GM19239 (cell line): ENCODE results near the gene MAB21L3.

Experiments used
- DNase-seq: peaks from one replicate; pipeline ENCODE4 v3.0.0; 2011; ENCODE audit warnings: low spot score; ENCODE audit not compliant: insufficient read length
- FAIRE-seq: peaks from 2 replicates; lab custom pipeline; 2011; peaks lifted over from hg19 to GRCh38; lab: Jason Lieb, UNC

MAB21L3 gene

DNA sequence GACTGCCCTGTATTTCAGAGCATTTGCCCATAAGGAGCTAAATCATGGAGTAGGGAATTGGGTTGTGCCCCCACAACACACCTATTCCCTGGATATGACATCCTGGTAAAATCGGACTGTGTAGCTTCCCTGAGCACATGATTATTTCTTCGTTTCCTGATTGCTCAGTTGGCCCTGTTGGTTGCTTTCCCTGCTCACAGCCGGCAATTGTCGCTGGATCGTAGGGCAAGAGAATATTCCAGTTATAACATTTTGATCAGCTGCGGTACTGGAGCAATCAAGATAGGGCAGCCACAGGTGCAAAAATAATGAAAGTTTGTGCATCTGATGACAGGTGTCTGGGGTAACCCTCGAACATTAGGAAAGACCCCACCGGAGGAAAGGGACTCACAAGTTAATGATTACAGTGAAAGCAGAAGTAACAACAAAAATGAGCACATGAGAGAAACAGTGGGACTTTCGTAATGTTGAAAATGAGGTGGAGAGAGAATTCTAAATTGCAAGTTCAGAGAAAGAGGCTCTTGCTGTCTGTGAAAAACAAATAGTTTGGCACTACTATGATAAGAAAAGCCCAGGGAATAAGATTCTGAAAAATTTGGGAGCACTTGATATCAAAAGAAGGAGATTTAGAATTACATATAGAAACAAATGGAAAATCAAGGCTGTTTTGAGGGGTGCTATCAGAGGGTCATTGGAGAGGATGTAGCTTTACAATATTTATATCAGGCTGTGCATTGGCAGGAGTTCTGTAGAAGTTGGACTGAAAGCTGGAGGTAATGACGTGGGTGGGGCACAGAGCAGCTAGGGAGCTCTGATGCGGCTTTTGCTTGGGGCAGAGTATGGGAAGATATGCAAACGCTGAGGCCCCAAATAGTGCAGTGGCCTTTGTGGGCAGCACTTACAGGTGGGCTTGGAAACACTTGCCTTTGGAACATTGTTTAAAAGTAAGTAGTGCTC is at the start of gene MAB21L3:
MAB21L3 (plus strand) TSS at position 833 of the 957 bp plus-strand sequence. CDS start 1,217 bp downstream, outside the sequence.
- DNase-seq (peak; percentile 29), FAIRE-seq (peak; percentile 71)

DNA sequence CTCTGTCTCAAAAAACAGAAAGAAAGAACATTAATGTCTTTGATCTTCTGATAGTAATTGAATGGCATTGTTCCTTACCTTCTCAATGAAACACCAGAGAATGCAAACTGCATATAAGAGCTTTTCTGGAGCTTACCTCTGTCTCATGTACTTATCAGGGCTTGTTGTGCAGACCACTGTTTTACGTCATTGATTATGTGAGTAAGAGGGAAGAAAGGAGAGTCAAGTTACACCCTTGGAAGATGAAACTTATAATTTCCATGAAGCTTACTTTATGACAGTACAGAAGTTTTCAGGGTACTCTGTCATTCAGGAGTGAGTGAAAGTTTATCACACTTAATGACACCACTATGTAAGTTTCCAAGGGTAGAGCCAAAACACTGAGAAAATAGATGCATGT is 49.0 kb upstream of the MAB21L3 start:
- no peak for DNase-seq
- FAIRE-seq = no peak

DNA sequence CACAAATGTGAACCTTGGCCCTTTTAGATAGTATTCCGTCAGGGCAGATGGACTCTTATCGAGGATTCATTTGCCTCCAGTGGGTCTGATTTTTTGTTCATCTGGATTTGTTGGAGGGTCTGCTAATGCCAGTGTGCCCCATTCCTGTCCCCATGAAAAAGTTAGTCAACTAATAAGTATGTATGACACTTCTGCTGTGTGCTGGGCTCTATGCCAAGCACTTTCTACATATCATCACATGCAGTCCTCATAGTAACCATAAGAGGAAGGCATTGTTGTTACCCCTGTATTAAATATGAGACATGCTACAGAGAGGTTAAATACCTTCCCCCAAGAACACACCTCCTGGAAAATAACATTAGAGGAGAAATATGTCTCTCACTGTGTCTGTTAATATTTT is 46.6 kb upstream of the MAB21L3 start:
- FAIRE-seq = no peak
- DNase-seq = no peak

DNA sequence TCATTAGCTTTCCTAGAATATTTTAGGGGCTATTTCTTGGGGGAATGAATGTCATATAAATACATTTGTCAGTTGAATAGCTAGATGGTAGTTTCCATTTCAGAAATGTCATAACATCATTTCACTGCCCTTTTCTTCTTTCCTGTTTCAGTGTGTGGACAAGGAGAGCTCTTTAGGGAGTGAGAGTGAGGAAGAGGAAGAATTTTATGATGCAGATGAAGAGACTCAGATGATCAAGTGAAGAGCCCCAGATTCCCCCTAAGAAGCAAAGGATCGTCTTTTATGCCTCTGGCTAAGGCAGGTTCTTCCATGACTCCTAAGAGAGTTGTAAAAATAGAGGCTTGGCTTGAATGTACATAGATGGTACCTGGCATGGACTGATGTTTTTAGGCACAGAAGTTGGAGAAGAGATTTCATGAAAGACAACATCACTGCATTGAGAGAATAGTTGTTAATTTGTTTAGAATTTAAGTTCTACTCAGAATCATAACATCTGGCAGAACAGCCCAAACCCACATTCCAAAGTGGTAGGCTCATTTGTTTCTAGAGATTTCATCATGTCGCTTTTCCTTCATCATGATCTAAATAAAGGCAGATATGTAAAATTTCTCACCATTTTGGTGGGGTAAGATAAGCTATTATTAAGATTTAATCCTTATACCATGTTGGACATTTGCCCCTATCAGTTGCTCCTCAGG is 44.2 kb upstream of the MAB21L3 start:
- DNase-seq = no peak
- no peak for FAIRE-seq

DNA sequence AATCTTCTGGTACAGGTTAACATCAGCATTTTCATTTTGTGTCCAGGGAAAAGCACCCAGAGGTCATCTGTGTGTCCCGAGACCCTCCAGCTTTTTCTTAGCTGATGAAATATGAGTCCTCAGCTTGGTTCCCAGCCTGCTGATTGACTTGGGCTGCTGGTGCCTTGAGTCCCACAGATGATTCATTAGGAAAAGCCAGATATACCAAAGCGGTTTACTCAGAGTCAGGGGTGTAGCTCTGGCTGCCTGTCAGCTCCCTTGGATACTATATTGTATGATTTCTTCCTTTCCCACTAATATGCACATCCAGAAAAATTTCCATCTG is 43.7 kb upstream of the MAB21L3 start:
- FAIRE-seq (no peak), DNase-seq (no peak)

DNA sequence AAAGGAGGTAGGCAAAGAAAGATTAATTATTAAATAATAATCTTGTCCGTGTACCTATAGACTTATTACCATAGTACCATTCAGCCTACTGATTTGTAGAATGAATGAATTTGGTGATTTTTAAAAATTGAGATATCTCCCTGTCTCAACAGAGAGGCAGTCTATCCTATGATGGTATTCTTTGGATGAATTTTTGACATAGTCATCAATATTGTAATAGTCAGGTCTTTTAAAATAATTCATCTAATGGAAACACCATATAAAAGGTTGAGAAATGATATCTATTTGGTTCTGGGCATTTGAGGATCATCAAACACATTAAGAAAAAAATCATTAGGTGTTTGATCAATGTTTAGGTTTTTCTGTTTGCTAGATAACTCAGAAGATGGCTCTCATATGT is 35.6 kb upstream of the MAB21L3 start:
- FAIRE-seq (no peak), DNase-seq (no peak)

DNA sequence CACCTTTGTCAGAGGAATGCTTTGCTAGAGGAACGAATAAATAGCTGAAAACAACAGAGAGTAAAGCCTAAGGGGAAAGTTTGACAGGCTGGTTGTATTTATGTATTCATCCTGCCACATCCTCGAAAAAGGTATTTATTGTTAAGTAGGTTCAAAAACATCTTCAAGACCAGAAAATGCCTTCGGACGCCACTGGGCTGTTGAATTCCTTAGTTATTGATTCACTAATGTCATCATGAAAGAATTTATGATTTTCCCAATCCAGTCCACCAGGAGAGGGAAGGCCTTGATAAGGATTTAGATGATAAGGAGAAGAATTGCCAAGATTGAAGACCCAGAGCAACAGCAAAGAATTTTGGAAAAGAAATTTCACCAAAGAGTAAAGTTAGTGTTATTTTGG is 35.2 kb upstream of the MAB21L3 start:
- FAIRE-seq (no peak), DNase-seq (no peak)

DNA sequence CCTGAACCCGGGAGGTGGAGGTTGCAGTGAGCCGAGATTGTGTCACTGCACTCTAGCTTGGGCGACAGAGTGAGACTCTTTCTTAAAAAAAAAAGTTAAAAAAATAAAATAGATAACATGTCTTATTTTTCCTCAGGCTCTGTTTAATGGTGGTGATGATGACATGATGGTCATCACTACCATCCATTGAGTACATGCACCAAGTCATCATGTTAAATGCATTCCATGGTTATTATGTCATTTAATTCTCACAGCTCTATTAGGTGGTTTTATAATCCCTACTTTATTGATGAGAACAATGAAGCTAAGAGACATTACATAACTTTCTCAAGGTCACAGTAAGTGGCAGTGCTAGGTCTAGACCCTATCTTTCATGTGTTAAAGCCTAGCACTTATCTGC is 34.4 kb upstream of the MAB21L3 start:
- DNase-seq = no peak
- FAIRE-seq = no peak

DNA sequence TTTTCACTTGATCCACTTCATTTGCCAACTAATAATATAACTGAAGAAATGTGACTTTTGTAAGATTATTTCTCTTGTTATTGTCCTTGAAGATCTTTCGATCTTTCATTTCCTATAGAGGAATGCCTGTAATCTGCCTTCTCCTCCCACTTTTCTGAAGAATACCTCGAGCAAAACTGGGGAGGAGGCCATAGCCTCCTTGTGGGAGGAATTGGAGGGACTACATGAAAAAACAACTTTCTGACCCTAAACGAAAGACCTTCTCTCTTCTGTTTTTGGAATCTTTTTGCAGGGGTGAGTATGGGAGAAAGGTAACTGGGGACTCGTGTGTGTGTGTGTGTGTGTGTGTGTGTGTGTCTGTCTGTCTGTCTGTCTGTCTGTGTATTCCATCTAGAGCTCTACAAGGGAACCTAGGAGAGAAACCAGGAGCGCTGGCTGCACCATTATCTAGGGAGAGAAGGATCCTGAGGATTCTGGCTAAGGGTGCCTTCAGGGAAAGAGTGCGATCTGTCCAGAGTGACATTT is 32.4 kb upstream of the MAB21L3 start:
- DNase-seq = no peak
- FAIRE-seq = no peak

DNA sequence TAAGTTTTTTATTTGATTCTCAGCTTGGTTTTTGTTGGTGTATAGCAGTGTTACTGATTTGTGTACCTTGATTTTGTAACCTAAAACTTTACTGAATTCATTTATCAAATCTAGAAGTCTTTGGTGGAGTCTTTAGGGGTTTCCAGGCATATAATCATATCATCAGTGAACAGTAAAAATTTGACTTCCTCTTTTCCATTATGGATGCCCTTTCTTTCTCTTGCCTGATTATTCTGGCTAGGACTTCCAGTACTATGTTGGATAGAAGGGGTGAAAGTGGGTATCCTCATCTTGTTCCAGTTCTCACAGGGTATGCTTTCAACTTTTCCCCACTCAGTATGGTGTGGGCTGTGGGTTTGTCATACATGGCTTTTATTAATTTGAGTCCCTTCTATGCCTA is 23.6 kb upstream of the MAB21L3 start:
- no peak for FAIRE-seq
- no peak for DNase-seq

DNA sequence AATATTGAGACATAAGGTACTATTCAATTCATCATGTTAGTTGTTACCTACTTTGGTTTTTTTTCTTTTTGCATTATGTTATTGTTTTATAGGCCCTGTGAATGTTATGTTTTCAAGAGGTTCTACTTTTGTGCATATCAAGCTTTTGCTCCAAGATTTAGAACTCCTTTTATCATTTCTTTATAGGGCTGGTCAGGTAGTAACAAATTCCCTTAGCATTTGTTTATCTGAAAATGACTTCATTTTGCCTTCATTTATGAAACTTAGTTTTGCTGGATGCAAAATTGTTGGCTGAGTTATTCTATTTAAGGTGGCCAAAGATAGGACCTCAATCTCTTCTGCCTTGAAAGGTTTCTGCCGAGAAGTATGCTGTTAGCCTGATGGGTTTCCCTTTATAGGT is 21.3 kb upstream of the MAB21L3 start:
- DNase-seq = no peak
- FAIRE-seq = no peak

DNA sequence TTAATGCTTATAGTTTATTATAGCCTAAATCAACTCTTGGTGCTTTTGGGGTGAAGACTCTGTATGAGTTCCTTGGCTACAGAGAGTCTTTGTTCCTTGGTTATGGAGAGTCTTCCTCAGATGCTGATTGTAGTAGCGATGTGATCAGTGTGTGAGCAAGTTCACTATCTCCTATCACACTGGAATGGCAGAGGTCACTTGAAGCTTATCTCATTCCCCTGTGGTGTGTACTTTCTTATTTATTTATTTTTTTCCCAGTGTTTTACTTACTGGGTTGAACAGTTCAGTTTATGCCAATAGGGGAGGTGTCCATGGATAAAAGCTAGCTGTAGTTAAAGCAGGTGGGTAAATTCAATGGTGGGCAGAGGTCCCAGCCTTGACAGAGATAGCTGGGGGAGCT is 20.1 kb upstream of the MAB21L3 start:
- DNase-seq (no peak), FAIRE-seq (no peak)

DNA sequence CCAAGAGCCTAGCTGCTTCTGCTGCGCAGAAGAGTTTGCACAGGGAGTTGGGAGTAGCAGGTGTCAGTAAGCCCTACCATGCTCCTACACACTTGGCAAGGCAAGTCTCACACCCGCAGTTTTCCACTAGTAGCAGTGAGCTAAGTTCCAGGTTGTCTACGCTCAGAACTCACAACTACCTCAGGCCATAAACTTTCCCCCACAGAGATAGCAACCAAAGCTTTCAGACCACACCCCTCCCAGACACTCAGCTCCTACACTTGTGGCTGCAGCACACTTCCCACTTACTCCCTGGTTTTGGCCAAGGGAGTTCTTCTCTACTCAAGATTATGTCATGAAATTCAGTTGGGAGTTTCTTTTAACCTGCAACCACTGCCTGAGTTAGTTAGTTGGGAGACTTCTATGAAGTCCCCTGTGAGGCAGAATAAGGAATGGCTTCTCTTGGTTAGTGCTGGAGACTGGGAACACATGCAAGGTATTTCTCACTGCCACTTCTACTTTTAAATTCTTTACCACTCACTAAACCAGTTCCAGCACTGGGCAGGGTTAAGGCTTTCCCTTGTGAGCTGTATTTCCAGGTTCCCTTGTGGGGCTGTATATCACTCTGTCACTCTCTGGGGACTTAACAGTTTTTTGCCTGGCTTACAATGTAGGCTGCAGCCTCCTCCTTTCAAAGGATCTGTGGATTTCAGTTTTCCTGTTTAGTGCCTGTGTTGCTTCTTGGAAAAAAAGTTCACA is 18.3 kb upstream of the MAB21L3 start:
- FAIRE-seq (no peak), DNase-seq (no peak)

DNA sequence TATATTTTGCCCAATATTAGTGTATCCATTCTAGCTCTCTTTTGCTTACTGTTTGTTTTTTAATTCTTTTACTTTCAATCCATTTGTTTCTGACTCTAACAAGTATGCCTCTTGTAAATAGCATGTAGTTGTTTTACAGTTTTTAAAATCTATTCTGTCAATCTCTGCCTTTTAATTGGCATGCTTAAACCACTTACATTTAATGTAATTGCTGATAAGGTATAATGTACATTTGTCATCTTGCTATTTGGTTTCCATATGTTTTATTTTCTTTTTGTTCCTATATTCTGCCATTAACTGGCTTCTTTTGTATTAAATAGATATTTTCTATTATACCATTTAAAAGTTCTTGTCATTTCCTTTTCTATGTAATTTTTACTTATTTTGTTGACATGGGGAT is 16.2 kb upstream of the MAB21L3 start:
- no peak for DNase-seq
- no peak for FAIRE-seq

DNA sequence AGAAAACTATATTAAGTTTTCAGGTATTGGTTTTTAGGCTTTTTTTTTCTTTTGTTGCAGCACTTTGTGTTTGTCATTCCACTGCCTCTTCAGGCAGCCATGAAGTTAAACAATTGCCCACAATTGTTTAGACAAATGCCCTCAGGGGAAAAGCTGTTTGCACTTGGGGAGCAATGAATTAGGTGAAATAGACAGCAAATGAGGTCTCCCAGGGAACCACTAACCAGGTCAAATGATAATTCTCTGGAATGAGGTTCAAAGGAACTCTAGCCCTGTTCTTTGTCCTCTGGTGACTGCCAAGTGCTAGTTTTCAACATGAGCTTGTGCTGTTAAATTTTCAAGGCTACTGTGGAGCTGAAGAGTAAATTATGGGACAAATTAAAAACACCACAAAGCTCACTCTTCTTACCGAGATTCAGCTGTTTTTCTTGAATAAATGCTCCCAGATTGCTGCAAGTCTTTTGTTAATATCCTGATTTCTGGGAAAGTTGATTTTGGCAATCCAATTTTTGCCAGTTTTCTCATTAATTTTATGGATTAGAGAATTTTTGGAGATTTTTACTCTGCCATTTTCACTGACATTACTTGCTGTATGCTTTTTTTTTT is 15.1 kb upstream of the MAB21L3 start:
- DNase-seq (no peak), FAIRE-seq (no peak)

DNA sequence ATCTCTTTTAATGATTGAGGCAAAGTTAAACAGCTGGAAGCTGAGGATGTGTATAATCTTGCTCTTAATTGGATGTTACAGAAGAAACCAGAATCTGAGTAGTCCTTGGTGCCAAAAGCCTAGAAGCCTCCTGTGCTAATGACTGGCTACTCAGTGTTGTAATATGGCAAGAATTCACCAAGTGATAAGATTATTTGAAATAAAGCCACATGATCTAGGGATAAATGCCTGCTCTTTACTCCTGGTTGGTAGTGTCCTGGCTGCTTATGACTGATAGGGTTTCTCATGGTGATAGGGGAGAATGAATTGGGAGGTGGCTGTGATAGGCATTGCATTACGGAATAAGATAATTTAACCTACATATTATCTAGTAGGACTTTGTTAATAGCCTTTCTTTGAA is 13.6 kb upstream of the MAB21L3 start:
- FAIRE-seq = no peak

DNA sequence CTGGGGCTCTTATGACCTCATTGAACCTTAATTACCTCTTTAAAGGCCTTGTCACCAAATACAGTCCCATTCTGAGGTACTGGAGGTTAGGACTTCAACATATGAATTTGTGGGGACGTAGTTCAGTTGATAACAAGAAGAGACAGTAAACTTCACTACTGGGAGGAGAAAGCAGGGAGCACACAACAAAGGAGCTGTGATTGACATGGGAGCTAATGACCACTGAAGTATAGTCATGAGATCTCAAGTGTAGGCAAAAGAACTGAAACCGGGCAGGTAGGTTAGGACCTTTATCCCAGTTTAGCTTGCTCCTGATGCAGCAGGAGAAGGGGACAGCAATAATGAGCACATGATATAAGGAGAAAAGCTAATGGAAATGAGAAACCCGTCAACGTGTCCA is 11.8 kb upstream of the MAB21L3 start:
- DNase-seq (no peak), FAIRE-seq (no peak)

More for the DNA sequence above, 13.6 kb upstream of the MAB21L3 start:
- no peak for DNase-seq

DNA sequence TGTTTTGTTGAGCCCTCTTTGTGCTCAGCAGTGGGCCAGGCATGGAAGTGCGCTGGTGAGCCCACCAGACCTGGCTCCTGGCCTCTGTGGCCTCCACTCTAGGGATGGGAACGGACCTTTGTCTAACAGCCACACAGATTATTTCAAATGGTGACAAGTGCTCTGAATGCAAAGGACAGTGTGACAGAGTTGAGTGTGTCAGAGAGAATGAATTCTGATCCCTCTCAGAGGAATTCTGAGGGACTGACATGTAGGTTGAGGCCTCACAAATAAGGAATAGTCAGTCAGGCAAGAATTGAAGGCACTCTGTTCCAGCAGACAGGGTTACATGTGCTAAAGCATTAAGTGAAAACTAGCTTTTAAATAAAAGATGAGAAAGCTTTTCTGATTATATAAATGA is 11.3 kb upstream of the MAB21L3 start:
- DNase-seq = no peak
- FAIRE-seq = no peak

DNA sequence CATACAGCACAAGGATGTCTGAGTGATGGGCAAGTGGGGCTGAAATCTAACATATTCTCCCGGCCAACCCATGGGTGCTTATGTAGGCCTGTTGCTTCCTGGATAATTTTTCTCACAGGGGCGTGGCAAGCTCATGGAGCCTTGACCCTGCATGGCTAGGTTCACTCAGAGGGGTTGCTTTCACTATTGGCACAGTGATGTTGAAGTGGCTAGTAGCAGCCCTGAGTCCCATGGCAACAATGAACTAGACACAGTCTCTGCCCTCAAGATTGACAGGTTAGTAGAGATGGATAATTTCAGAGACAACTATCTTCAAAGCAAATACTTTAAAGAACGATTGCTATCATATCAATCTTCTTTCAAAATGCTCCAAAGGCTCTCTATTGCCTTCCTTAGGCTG is 6.5 kb upstream of the MAB21L3 start:
- DNase-seq (no peak), FAIRE-seq (no peak)

DNA sequence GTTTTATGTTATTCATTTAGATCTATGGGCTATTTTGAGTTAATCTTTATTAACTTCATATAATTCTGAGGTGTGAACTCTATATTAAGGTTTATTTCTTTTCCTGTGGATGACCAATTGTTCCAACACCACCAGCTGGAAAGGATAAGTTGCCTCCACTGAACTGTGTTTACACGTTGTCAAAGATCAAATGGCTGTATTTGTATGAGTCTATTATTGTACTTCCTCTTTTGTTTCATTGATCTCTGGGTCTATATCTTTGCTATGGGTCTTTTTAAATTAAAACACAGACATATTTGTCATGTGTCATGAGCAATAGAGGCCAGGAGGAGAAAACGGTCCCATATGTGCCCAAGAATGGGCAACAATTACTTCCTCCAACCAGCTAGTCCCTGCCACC is 5.2 kb upstream of the MAB21L3 start:
- no peak for DNase-seq
- FAIRE-seq = no peak
